Gastroesophageal sphincter (tissue), 4 donors: Measurements from ENCODE around the gene HMGXB3. TPM values are rescaled to one million over a fixed set of nuclear protein-coding genes. Genes with fewer than 3 reads are reported as not detected.

Experiments used
- ATAC-seq: fragments of 150-250 bp; one replicate; pipeline ENCODE4 v1.9.1; 2016; ENCODE audit warnings: mild to moderate bottlenecking, moderate library complexity
- H3K27ac ChIP-seq, 4 donors: fragments of 200-600 bp; sonication (generic) in 3 of 4; 1 replicate in 3 of 4; 2 replicates in 1 of 4; pipeline ENCODE4 v1.5.1; 2016 to 2019
- H3K27me3 ChIP-seq: fragments of 200-600 bp; sonication (generic); one replicate; pipeline ENCODE4 v1.5.1; 2019
- H3K36me3 ChIP-seq, 2 donors: fragments of 200-600 bp; sonication (generic); one replicate each; pipeline ENCODE4 v1.5.1; 2019; ENCODE audit warnings: control low read depth in 1 of 2
- H3K4me1 ChIP-seq, 3 donors: fragments of 200-600 bp; sonication (generic); 1 replicate in 2 of 3; 2 replicates in 1 of 3; pipeline ENCODE4 v1.5.1; 2016 to 2019; ENCODE audit warnings: control low read depth in 2 of 3
- H3K4me3 ChIP-seq, 2 donors: fragments of 200-600 bp; sonication (generic); one replicate each; pipeline ENCODE4 v1.5.1; 2019; ENCODE audit warnings: mild to moderate bottlenecking in 1 of 2, moderate library complexity in 1 of 2
- H3K9me3 ChIP-seq, 3 donors: fragments of 200-600 bp; sonication (generic); one replicate each; pipeline ENCODE4 v1.5.1; 2017 to 2019; ENCODE audit warnings: control low read depth in 2 of 3
- EP300 ChIP-seq: sonication (generic); formaldehyde crosslinking; IDR thresholded peaks from one replicate; pipeline ENCODE4 v1.6.1; 2017; ENCODE audit warnings: antibody characterized with exemption, mild to moderate bottlenecking
- POLR2A ChIP-seq, 2 donors: fragments of 450-650 bp; IDR thresholded peaks; one replicate each; pipeline ENCODE4 v1.6.1; 2017; ENCODE audit warnings: antibody characterized with exemption in 2 of 2, mild to moderate bottlenecking in 2 of 2, moderate library complexity in 1 of 2
- POLR2AphosphoS5 ChIP-seq: sonication (generic); formaldehyde crosslinking; IDR thresholded peaks from one replicate; pipeline ENCODE4 v1.6.1; 2017; ENCODE audit warnings: antibody characterized with exemption
- WGBS, 2 donors: methylation state at CpG; one replicate each; pipeline ENCODE4 v1.1.5; 2018; ENCODE audit warnings: low coverage in 1 of 2; 5-methylcytosine and 5-hydroxymethylcytosine counted together
- total RNA-seq, 4 donors: library from RNA; depleted of rRNA; stranded (reverse); fragments of >200 nt; gene quantifications; one replicate each; pipeline ENCODE4 v1.1.0, GENCODE V29; 2016
- TF ChIP-seq, protein P1 (sequence below), 4 experiments: fragments of 200-600 bp in 2 of 4; fragments of 450-650 bp in 2 of 4; sonication (generic) in 1 of 4; IDR thresholded peaks; one replicate each; pipeline ENCODE4 v1.5.1; 2017 to 2019; ENCODE audit warnings: antibody characterized with exemption in 4 of 4, mild to moderate bottlenecking in 2 of 4, moderate library complexity in 2 of 4

HMGXB3 gene
- total RNA-seq, 4 donors from 2014 or later = 21.8 to 30.2 (median 24.2) TPM

DNA sequence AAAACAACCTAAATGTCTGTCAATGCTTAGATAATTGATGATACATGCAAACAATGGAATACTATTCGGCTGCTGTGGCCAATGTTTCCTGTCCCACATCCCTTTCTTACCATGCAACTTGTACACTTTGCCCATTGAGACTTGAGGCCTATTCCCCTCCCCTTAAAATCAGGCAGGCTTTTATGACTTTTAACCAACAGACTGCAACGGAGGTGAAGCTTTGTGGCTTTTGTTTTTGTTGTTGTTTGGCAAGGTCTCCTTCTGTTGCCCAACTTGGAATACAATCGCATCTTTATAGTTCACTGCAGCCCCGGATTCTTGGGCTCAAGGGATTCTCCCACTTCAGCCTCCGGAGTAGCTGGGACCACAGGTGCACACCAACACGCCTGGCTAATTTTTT is 45.7 kb upstream of the HMGXB3 start:
- H3K4me1 ChIP-seq = peaks cover 0 to 8% (median 2%) of the 10 kb centered on the region in 3 donors
- H3K9me3 ChIP-seq = no peaks in the 10 kb centered on the region
- H3K27me3 ChIP-seq = no peaks in the 10 kb centered on the region
- no peak for TF ChIP-seq POLR2A (IDR thresholded peaks at IDR 0.05)
- TF ChIP-seq, protein P1, sequence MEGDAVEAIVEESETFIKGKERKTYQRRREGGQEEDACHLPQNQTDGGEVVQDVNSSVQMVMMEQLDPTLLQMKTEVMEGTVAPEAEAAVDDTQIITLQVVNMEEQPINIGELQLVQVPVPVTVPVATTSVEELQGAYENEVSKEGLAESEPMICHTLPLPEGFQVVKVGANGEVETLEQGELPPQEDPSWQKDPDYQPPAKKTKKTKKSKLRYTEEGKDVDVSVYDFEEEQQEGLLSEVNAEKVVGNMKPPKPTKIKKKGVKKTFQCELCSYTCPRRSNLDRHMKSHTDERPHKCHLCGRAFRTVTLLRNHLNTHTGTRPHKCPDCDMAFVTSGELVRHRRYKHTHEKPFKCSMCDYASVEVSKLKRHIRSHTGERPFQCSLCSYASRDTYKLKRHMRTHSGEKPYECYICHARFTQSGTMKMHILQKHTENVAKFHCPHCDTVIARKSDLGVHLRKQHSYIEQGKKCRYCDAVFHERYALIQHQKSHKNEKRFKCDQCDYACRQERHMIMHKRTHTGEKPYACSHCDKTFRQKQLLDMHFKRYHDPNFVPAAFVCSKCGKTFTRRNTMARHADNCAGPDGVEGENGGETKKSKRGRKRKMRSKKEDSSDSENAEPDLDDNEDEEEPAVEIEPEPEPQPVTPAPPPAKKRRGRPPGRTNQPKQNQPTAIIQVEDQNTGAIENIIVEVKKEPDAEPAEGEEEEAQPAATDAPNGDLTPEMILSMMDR (IDR thresholded peaks at IDR 0.05) = no peak
- no peak for TF ChIP-seq POLR2AphosphoS5
- no peak for TF ChIP-seq EP300
- H3K4me3 ChIP-seq = no peak overlapping the region
- 75 to 78% methylated on average over 5 to 6 of the region's 6 CpGs for WGBS, 2 donors
- no peak overlapping the region for H3K27ac ChIP-seq
- H3K36me3 ChIP-seq = no peaks in the 10 kb centered on the region
- no peak for ATAC-seq

DNA sequence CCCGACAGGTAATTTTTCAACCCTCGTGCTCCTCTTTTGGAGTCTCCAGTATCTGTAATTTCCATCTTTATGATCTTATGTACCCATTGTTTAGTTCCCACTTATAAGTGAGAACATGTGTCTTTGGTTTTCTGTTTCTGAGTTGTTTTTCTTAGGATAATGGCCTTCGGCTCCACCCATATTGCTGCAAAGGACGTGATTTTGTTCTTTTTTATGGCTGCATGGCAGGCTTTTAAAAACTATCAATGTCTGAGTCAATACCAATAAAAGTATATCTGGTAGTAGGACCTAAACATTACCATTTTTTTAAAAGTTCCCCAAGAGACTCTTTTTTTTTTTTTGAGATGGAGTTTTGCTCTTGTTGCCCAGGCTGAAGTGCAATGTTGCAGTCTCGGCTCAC is 43.9 kb upstream of the HMGXB3 start:
- no peaks in the 10 kb centered on the region for H3K27me3 ChIP-seq
- WGBS, 2 donors = 82 to 83% methylated on average over 5 of the region's 5 CpGs
- H3K36me3 ChIP-seq = no peaks in the 10 kb centered on the region
- H3K4me1 ChIP-seq = peaks cover 0 to 20% (median 4%) of the 10 kb centered on the region in 3 donors
- no peaks in the 10 kb centered on the region for H3K9me3 ChIP-seq
- no peak overlapping the region for H3K27ac ChIP-seq
- no peak for TF ChIP-seq POLR2A (IDR thresholded peaks at IDR 0.05)
- no peak for TF ChIP-seq POLR2AphosphoS5
- TF ChIP-seq, protein P1 (IDR thresholded peaks at IDR 0.05) = no peak
- no peak for TF ChIP-seq EP300
- no peak for ATAC-seq
- no peak overlapping the region for H3K4me3 ChIP-seq

DNA sequence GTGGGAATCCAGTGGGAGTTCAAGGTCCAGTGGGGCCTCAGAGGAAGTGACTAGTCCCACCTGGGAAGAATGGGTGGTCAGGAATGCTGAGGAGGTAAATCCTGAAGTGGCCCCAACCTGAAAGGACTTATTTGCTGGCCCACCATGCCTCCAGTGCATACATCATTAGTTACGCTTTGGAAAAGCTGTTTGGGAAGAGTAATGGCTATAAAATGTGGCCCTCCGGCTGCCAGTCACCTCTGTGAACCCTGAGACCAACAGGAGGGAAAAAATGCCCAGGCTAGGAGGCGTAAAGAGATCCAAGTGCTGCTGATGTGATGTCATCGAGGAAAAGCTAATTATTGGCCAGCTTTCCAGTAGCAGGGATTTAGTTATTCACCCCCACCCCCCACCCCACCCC is 42.7 kb upstream of the HMGXB3 start:
- H3K27ac ChIP-seq = no peak overlapping the region
- H3K36me3 ChIP-seq = no peaks in the 10 kb centered on the region
- no peaks in the 10 kb centered on the region for H3K27me3 ChIP-seq
- TF ChIP-seq POLR2A (IDR thresholded peaks at IDR 0.05) = no peak
- no peak for TF ChIP-seq POLR2AphosphoS5
- TF ChIP-seq, protein P1 (IDR thresholded peaks at IDR 0.05) = no peak
- no peak for TF ChIP-seq EP300
- H3K9me3 ChIP-seq = no peaks in the 10 kb centered on the region
- H3K4me3 ChIP-seq = no peak overlapping the region
- no peak for ATAC-seq
- 60 to 77% methylated on average over 2 to 4 of the region's 4 CpGs for WGBS, 2 donors
- H3K4me1 ChIP-seq = peaks cover 0 to 24% (median 4%) of the 10 kb centered on the region in 3 donors

DNA sequence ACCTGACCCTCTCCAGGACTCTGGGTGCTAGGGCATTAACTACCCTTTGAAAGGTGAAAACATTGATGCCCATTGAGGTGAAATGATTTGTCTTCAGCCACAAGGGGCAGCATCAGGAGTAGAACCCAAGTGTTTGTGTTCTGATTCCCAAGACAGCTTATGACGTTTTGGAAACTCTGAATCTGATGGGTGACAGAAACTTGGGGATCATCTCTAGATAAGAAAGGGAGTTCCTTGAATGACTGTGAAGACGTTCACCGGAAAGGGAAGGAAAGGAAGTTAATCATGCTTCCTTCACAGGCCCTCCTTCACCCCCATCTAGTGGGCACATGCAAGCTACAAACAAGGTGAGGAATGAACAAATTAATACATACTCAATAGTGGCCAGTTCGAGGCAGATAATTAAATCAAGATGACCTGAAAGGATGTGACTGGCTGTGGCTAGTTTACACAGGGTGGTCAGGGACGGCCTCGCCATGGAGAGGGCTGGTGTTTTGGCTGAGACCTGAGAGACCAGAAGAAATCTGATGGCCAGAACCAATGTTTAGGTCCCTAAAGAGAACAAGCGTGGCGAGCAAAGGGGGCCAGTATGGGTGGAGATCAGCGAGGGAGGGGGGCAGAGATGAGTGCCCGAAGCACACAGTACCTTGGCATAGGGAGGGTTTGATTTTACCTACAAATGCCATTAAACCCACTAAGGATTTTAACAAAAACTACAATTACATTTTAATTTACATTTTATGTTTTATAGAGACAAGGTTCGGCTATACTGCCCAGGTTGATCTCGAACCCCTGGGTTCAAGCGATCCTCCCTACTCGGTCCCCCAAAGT is 40.9 kb upstream of the HMGXB3 start:
- ATAC-seq = no peak
- Histone ChIP-seq H3K27ac (peak overlapping the region; percentile 89 to 93 (median 90)), H3K4me3 (peak overlapping the region; percentile 53 to 84), H3K9me3 (no peaks in the 10 kb centered on the region), H3K36me3 (no peaks in the 10 kb centered on the region), H3K27me3 (no peaks in the 10 kb centered on the region), H3K4me1 (peaks cover 0 to 24% (median 4%) of the 10 kb centered on the region in 3 donors)
- WGBS, 2 donors = 35 to 38% methylated on average over 5 to 14 of the region's 14 CpGs
- TF ChIP-seq, protein P1 (IDR thresholded peaks at IDR 0.05) = peak; percentile 11 to 51 (median 30)
- no peak for TF ChIP-seq POLR2A (IDR thresholded peaks at IDR 0.05)
- no peak for TF ChIP-seq EP300
- no peak for TF ChIP-seq POLR2AphosphoS5
